SU-DHL-6 (cell line): ENCODE results near the gene TLR7.

Experiments
- CTCF ChIP-seq: fragments of 200-600 bp; sonication (generic); IDR thresholded peaks from one replicate; pipeline ENCODE4 v1.5.1; 2017; ENCODE audit warnings: antibody characterized with exemption, mild to moderate bottlenecking, low read length, moderate library complexity; ENCODE audit not compliant: insufficient read depth, poor library complexity, severe bottlenecking
- EZH2phosphoT487 ChIP-seq: fragments of 200-600 bp; sonication (generic), shearing (Covaris generic); conservative IDR thresholded peaks from 2 replicates; pipeline ENCODE4 v1.6.1; 2018; ENCODE audit warnings: mild to moderate bottlenecking, antibody characterized with exemption, low read length, moderate library complexity, mixed read lengths

DNA sequence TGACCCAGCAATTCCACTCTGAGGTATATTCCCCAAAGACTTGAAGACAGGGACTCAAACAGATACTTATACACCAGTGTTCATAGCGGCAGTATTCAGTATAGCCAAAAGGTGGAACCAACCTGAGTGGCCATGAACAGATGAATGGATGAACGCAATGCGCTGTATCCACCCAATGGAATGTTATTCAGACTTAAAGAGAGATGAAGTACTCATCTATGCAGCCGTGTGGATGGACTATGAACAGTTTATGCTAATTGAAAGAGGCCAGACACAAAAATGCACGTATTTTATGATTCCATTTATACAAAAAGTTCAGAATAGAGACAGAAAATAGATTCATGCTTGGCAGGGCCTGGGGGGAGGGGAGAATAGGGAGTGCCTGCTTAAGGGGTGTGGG lies 49.3 kb upstream of the TLR7 start:
- TF ChIP-seq CTCF, result no peak
- no peak for TF ChIP-seq EZH2phosphoT487
